H1 (cell line): ENCODE results near the gene CYBA. TPM values are rescaled to one million over a fixed set of nuclear protein-coding genes. Genes with fewer than 3 reads are reported as not detected.

Experiments used
- CTCF ChIA-PET: fragments of 300-600 bp; sonication (Branson Sonifier 250); formaldehyde crosslinking; loops from one replicate; lab custom pipeline; 2021; ENCODE audit not compliant: partially characterized antibody; lab: Charles Lee
- POLR2A ChIA-PET: fragments of 300-600 bp; sonication (Branson Sonifier 250); formaldehyde crosslinking; loops from one replicate; lab custom pipeline; 2021; ENCODE audit warnings: inconsistent platforms; ENCODE audit not compliant: partially characterized antibody; lab: Charles Lee
- DNase-seq, 2 experiments: peaks; one replicate each; pipeline versions ENCODE4 v3.0.0 to v3.0.0-alpha.2; 2010 to 2022; ENCODE audit warnings: low spot score in 2 of 2, low read depth in 1 of 2, mixed read lengths in 1 of 2
- FAIRE-seq: peaks from 2 replicates; lab custom pipeline; 2011; peaks lifted over from hg19 to GRCh38; lab: Jason Lieb, UNC
- H2AFZ ChIP-seq: 2 replicates; pipeline ENCODE4 v1.8.1; 2012; ENCODE audit warnings: low read length, inconsistent platforms
- H2AK5ac ChIP-seq: 2 replicates; pipeline ENCODE4 v1.6.1; 2013; ENCODE audit warnings: low read depth, low read length
- H2BK120ac ChIP-seq: replicated peaks from 2 replicates; pipeline ENCODE3; 2013; ENCODE audit warnings: low read depth, low read length, inconsistent platforms
- H2BK12ac ChIP-seq: 2 replicates; pipeline ENCODE4 v1.6.1; 2013; ENCODE audit warnings: low read depth, low read length
- H2BK15ac ChIP-seq: 2 replicates; pipeline ENCODE4 v1.6.1; 2013; ENCODE audit warnings: low read length
- H2BK20ac ChIP-seq: 2 replicates; pipeline ENCODE4 v1.6.1; 2013; ENCODE audit warnings: low read length
- H2BK5ac ChIP-seq: 2 replicates; pipeline ENCODE4 v1.6.1; 2013; ENCODE audit warnings: low read depth, low read length
- H3K14ac ChIP-seq: 2 replicates; pipeline ENCODE4 v1.6.1; 2013; ENCODE audit warnings: inconsistent platforms; ENCODE audit not compliant: insufficient read length
- H3K18ac ChIP-seq: 2 replicates; pipeline ENCODE4 v1.6.1; 2013; ENCODE audit warnings: low read length; ENCODE audit errors: extremely low read depth
- H3K23ac ChIP-seq: 2 replicates; pipeline ENCODE4 v1.6.1; 2013; ENCODE audit warnings: inconsistent platforms; ENCODE audit not compliant: insufficient read length
- H3K23me2 ChIP-seq: 2 replicates; pipeline ENCODE4 v1.6.1; 2013; ENCODE audit warnings: low read depth, low read length
- H3K27ac ChIP-seq: 2 replicates; pipeline ENCODE4 v1.6.1; 2011; ENCODE audit warnings: low read depth, low read length, inconsistent platforms
- H3K27me3 ChIP-seq, 4 experiments: replicated peaks in 1 of 4; 1 replicate in 1 of 4; 2 replicates in 3 of 4; pipeline versions ENCODE4 v1.6.1 to v1.8.1; 2011 to 2013; ENCODE audit warnings: low read length in 3 of 4, mild to moderate bottlenecking in 3 of 4, inconsistent platforms in 2 of 4, mixed read lengths in 2 of 4, moderate library complexity in 1 of 4; ENCODE audit not compliant: control insufficient read depth in 3 of 4, insufficient read depth in 3 of 4; ENCODE audit errors: extremely low read depth in 1 of 4
- H3K36me3 ChIP-seq, 4 experiments: 2 replicates each; pipeline versions ENCODE4 v1.6.1 to v1.8.1; 2011 to 2013; ENCODE audit warnings: mild to moderate bottlenecking in 4 of 4, low read length in 3 of 4, moderate library complexity in 2 of 4, control low read depth in 1 of 4, inconsistent platforms in 1 of 4; ENCODE audit not compliant: insufficient read depth in 4 of 4, control insufficient read depth in 2 of 4
- H3K4ac ChIP-seq: replicated peaks from 2 replicates; pipeline ENCODE3; 2013; ENCODE audit warnings: low read length, low read depth, mixed read lengths, inconsistent platforms; ENCODE audit not compliant: insufficient read length
- H3K4me1 ChIP-seq, 4 experiments: replicated peaks in 1 of 4; 1 replicate in 1 of 4; 2 replicates in 3 of 4; pipeline versions ENCODE4 v1.6.1 to v1.8.1; 2011 to 2013; ENCODE audit warnings: low read length in 3 of 4, inconsistent platforms in 2 of 4, mixed read lengths in 1 of 4; ENCODE audit not compliant: insufficient read depth in 4 of 4, control insufficient read depth in 3 of 4
- H3K4me2 ChIP-seq, 2 experiments: 2 replicates each; pipeline versions ENCODE4 v1.6.1 to v1.8.1; 2011 to 2013; ENCODE audit warnings: low read depth in 2 of 2, low read length in 2 of 2, control low read depth in 1 of 2, inconsistent platforms in 1 of 2, mild to moderate bottlenecking in 1 of 2; ENCODE audit not compliant: insufficient read depth in 1 of 2
- H3K4me3 ChIP-seq, 4 experiments: fragments of 200-600, 300-600 bp in 1 of 4; sonication (generic), shearing (Covaris generic), sonication (Bioruptor Twin) in 1 of 4; 2 replicates each; pipeline versions ENCODE4 v1.5.1 to v1.8.1; 2011 to 2016; ENCODE audit warnings: low read length in 4 of 4, low read depth in 3 of 4, control low read depth in 2 of 4, inconsistent platforms in 2 of 4, mild to moderate bottlenecking in 2 of 4, mixed read lengths in 1 of 4, moderate library complexity in 1 of 4; ENCODE audit not compliant: insufficient read depth in 2 of 4; ENCODE audit errors: extremely low read depth in 1 of 4
- H3K56ac ChIP-seq: replicated peaks from 2 replicates; pipeline ENCODE3; 2013; ENCODE audit warnings: low read depth, mild to moderate bottlenecking, mixed read lengths, low read length, inconsistent platforms; ENCODE audit not compliant: insufficient read length
- H3K79me1 ChIP-seq: 2 replicates; pipeline ENCODE4 v1.6.1; 2013; ENCODE audit warnings: low read depth, low read length, control low read depth
- H3K79me2 ChIP-seq, 2 experiments: 2 replicates each; pipeline versions ENCODE4 v1.6.1 to v1.8.1; 2012 to 2013; ENCODE audit warnings: low read length in 2 of 2, mild to moderate bottlenecking in 2 of 2, inconsistent platforms in 1 of 2; ENCODE audit not compliant: insufficient read depth in 2 of 2, control insufficient read depth in 1 of 2
- H3K9ac ChIP-seq, 4 experiments: replicated peaks in 1 of 4; 1 replicate in 1 of 4; 2 replicates in 3 of 4; pipeline versions ENCODE4 v1.6.1 to v1.8.1; 2011 to 2013; ENCODE audit warnings: low read depth in 3 of 4, low read length in 3 of 4, control low read depth in 2 of 4, mild to moderate bottlenecking in 2 of 4, moderate library complexity in 2 of 4, inconsistent platforms in 1 of 4; ENCODE audit errors: extremely low read depth in 1 of 4
- H3K9me3 ChIP-seq, 2 experiments: 2 replicates each; pipeline versions ENCODE4 v1.6.1 to v1.8.1; 2012 to 2013; ENCODE audit warnings: mild to moderate bottlenecking in 2 of 2, moderate library complexity in 2 of 2, control low read depth in 1 of 2, inconsistent platforms in 1 of 2, low read depth in 1 of 2, low read length in 1 of 2, mixed read lengths in 1 of 2; ENCODE audit not compliant: insufficient read depth in 2 of 2
- H4K20me1 ChIP-seq, 2 experiments: replicated peaks in 1 of 2; 2 replicates each; pipeline versions ENCODE3 to v1.8.1; 2011 to 2013; ENCODE audit warnings: inconsistent platforms in 2 of 2, low read length in 2 of 2, mild to moderate bottlenecking in 1 of 2; ENCODE audit not compliant: insufficient read depth in 2 of 2, control insufficient read depth in 1 of 2
- H4K5ac ChIP-seq: 2 replicates; pipeline ENCODE4 v1.6.1; 2013; ENCODE audit warnings: low read length, low read depth, mixed read lengths, inconsistent platforms; ENCODE audit not compliant: insufficient read length
- H4K8ac ChIP-seq: 2 replicates; pipeline ENCODE4 v1.8.0; 2013; ENCODE audit warnings: mild to moderate bottlenecking, moderate library complexity, low read length, inconsistent platforms; ENCODE audit not compliant: insufficient read depth; ENCODE audit errors: extremely low read depth
- H4K91ac ChIP-seq: replicated peaks from 2 replicates; pipeline ENCODE3; 2013; ENCODE audit warnings: low read length, mixed read lengths, inconsistent platforms; ENCODE audit not compliant: insufficient read length
- ASH2L ChIP-seq: fragments of 200-600, 300-600 bp; sonication (generic); IDR thresholded peaks from one replicate; pipeline ENCODE4 v1.7.1; 2017; ENCODE audit warnings: low read length
- BACH1 ChIP-seq: IDR thresholded peaks from 2 replicates; pipeline ENCODE4 v1.6.1; 2012; ENCODE audit warnings: low read length, improper control_type of control experiment
- BRCA1 ChIP-seq: IDR thresholded peaks from 2 replicates; pipeline ENCODE4 v1.6.1; 2012; ENCODE audit warnings: low read depth, low read length, improper control_type of control experiment
- CREB1 ChIP-seq: IDR thresholded peaks from 2 replicates; pipeline ENCODE4 v1.6.1; 2012; ENCODE audit warnings: inconsistent platforms
- EP300 ChIP-seq, 2 experiments: IDR thresholded peaks; 1 replicate in 1 of 2; 2 replicates in 1 of 2; pipeline ENCODE4 v1.6.1; 2011 to 2012; ENCODE audit warnings: low read depth in 2 of 2, low read length in 2 of 2, mild to moderate bottlenecking in 2 of 2, borderline replicate concordance in 1 of 2, inconsistent platforms in 1 of 2, moderate library complexity in 1 of 2
- FOSL1 ChIP-seq: IDR thresholded peaks from 2 replicates; pipeline ENCODE4 v1.6.1; 2011; ENCODE audit warnings: mild to moderate bottlenecking, low read depth, low read length, moderate library complexity; ENCODE audit not compliant: insufficient read depth
- NRF1 ChIP-seq: IDR thresholded peaks from 2 replicates; pipeline ENCODE4 v1.6.1; 2011; ENCODE audit warnings: mild to moderate bottlenecking, low read depth, low read length, improper control_type of control experiment
- POLR2AphosphoS5 ChIP-seq: IDR thresholded peaks from 2 replicates; pipeline ENCODE4 v1.6.1; 2011; ENCODE audit warnings: low read depth, low read length
- RFX5 ChIP-seq: IDR thresholded peaks from 2 replicates; pipeline ENCODE4 v1.6.1; 2011; ENCODE audit warnings: low read depth, low read length, improper control_type of control experiment, borderline replicate concordance
- RNF2 ChIP-seq: fragments of 200-900, 300-1000 bp; sonication (generic); IDR thresholded peaks from 2 replicates; pipeline ENCODE4 v1.7.1; 2016; ENCODE audit warnings: borderline replicate concordance, low read depth, mild to moderate bottlenecking, antibody characterized with exemption, low read length; ENCODE audit not compliant: poor library complexity, severe bottlenecking; ENCODE audit errors: missing control alignments
- SRF ChIP-seq: IDR thresholded peaks from 2 replicates; pipeline ENCODE4 v1.6.1; 2011; ENCODE audit warnings: mild to moderate bottlenecking, low read depth, low read length, moderate library complexity
- SUZ12 ChIP-seq: fragments of 200-600 bp; sonication (generic); IDR thresholded peaks from 2 replicates; pipeline ENCODE4 v1.6.1; 2012; ENCODE audit warnings: mild to moderate bottlenecking, inconsistent platforms, low read length, moderate library complexity, mixed read lengths
- TEAD4 ChIP-seq: IDR thresholded peaks from 2 replicates; pipeline ENCODE4 v1.6.1; 2012; ENCODE audit warnings: low read depth, low read length, inconsistent platforms, mixed read lengths
- WGBS, 2 experiments: shearing (Covaris generic) in 1 of 2; methylation state at CpG; one replicate each; pipeline versions ENCODE4 v1.1.6 to v1.1.7; 2013 to 2015; ENCODE audit warnings: low lambda C conversion rate in 2 of 2, mixed read lengths in 2 of 2, inconsistent platforms in 1 of 2, low coverage in 1 of 2, missing lambda C conversion rate in 1 of 2; ENCODE audit not compliant: insufficient replicate concordance in 2 of 2, insufficient coverage in 1 of 2, insufficient read length in 1 of 2; ENCODE audit errors: extremely low coverage in 1 of 2, missing lambda C conversion rate in 1 of 2; 5-methylcytosine and 5-hydroxymethylcytosine counted together
- polyA plus RNA-seq, 7 experiments: library from polyadenylated mRNA; depleted of rRNA in 3 of 7; stranded (reverse) in 5 of 7; unstranded in 2 of 7; fragments of >200 nt in 5 of 7; fragments of 200-250 nt in 2 of 7; gene quantifications; 1 replicate in 5 of 7; 2 replicates in 1 of 7; 4 replicates in 1 of 7; pipeline versions ENCODE4 v1.2.1 to v1.2.3, GENCODE V29; 2011 to 2013; ENCODE audit warnings: missing spikeins in 2 of 7, mixed read lengths in 2 of 7
- total RNA-seq: library from RNA; stranded (reverse); fragmentation: NEBNext Ultra II Directional; extraction: Animal tissue kit (Norgen Biotek cat#: 25700); gene quantifications from 2 replicates; pipeline ENCODE4 v1.2.1, GENCODE V29; 2021
- TF ChIP-seq, protein P1 (sequence below): IDR thresholded peaks from 2 replicates; pipeline ENCODE4 v1.6.1; 2012; ENCODE audit warnings: inconsistent platforms

Gene CYBA
- total and polyA plus RNA-seq, 2 of the 8 experiments (the other 6 are each of a cell fraction or from before 2014, with no cell fraction given), result 136 to 254 TPM

DNA sequence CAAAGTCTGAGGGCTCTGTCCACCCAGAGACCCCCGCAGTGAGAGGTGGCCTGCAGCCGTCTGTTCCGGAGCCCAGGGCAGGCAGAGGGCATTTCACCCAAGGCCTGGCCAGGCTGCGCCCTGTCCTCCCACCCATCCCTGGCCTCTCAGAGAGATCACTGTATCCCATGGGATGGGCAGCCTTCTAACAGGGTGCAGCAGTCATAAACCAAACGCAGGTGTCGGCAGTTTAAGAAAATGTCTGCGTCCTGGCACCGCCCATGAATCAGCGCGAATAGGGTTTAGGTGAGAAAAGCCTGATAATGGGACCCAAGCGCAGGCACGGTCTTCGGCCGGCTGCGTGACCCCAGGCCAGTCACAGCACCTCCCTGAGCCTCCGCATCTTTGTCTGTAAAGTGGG, 5.4 kb downstream of the CYBA start:
- Histone ChIP-seq H3K79me1 (peaks cover 8% of the 10 kb centered on the region), H2BK120ac (no peak overlapping the region), H3K9me3 (no peaks in the 10 kb centered on the region), H2AK5ac (no peak overlapping the region), H3K56ac (no peak overlapping the region), H4K91ac (no peak overlapping the region), H3K23me2 (peaks cover 4% of the 10 kb centered on the region; the same call in 1 of the 2 replicates), H3K27ac (no peak overlapping the region), H3K27me3 (no peaks in the 10 kb centered on the region), H2AFZ (no peak overlapping the region), H3K23ac (no peak overlapping the region), H2BK12ac (no peak overlapping the region), H3K4me1 (peaks cover 0 to 9% (median 4%) of the 10 kb centered on the region in 4 experiments; a peak in 4 of 7 replicates), H3K4me3 (no peak overlapping the region), H2BK5ac (no peak overlapping the region), H3K9ac (no peak overlapping the region), H3K4ac (no peak overlapping the region), H2BK15ac (no peak overlapping the region), H4K5ac (no peak overlapping the region), H4K8ac (no peak overlapping the region), H3K14ac (no peak overlapping the region), H4K20me1 (peaks cover 2 to 8% of the 10 kb centered on the region in 2 experiments), H3K4me2 (no peak overlapping the region), H3K79me2 (no peaks in the 10 kb centered on the region; a peak in 1 of 4 replicates), H2BK20ac (no peak overlapping the region), H3K18ac (no peak overlapping the region), H3K36me3 (peaks cover 0 to 5% (median 0%) of the 10 kb centered on the region in 4 experiments; a peak in 1 of 8 replicates)
- POLR2A ChIA-PET, result interaction anchor here (0.6 kb wide), 1 partner anchor 18 kb away, joined by 3 read pairs; no protein-coding TSS in a partner anchor
- DNase-seq (no peak), FAIRE-seq (no peak)
- CTCF ChIA-PET, result no interaction called here
- 96% methylated on average over 16 of the region's 16 CpGs; no CpG with 5 or more reads in 1 of the 2 experiments for WGBS, 2 experiments
- TF ChIP-seq POLR2AphosphoS5, result no peak
- no peak for TF ChIP-seq EP300 (IDR thresholded peaks at IDR 0.05; ENCODE audit: borderline replicate concordance in 1 of 2, low read depth in 2 of 2, low read length in 2 of 2)
- TF ChIP-seq TEAD4, result no peak
- TF ChIP-seq BACH1, result no peak
- no peak for TF ChIP-seq SUZ12
- no peak for TF ChIP-seq CREB1
- no peak for TF ChIP-seq NRF1
- TF ChIP-seq, protein P1, sequence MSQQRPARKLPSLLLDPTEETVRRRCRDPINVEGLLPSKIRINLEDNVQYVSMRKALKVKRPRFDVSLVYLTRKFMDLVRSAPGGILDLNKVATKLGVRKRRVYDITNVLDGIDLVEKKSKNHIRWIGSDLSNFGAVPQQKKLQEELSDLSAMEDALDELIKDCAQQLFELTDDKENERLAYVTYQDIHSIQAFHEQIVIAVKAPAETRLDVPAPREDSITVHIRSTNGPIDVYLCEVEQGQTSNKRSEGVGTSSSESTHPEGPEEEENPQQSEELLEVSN, result no peak
- no peak for TF ChIP-seq BRCA1
- no peak for TF ChIP-seq RFX5
- no peak for TF ChIP-seq ASH2L
- TF ChIP-seq RNF2, result no peak
- TF ChIP-seq SRF, result no peak
- no peak for TF ChIP-seq FOSL1
